Body of pancreas (tissue), 4 donors: ENCODE results near the gene CCM2. TPM values are rescaled to one million over a fixed set of nuclear protein-coding genes. Genes with fewer than 3 reads are reported as not detected.

ENCODE experiments used
- ATAC-seq: fragments of 150-250 bp; one replicate; pipeline ENCODE4 v1.9.1; 2016
- DNase-seq, 4 donors: peaks; one replicate each; pipeline ENCODE4 v3.0.0-alpha.2; 2019
- H3K27ac ChIP-seq, 4 donors: fragments of 200-600 bp; sonication (generic); 1 replicate in 3 of 4; 2 replicates in 1 of 4; pipeline versions ENCODE4 v1.5.1 to v1.6.1; 2016 to 2019; ENCODE audit warnings: mild to moderate bottlenecking in 1 of 4, mixed read lengths in 1 of 4, moderate library complexity in 1 of 4
- H3K27me3 ChIP-seq, 2 donors: fragments of 200-600 bp; sonication (generic); one replicate each; pipeline ENCODE4 v1.6.0; 2016; ENCODE audit warnings: mild to moderate bottlenecking in 1 of 2
- H3K36me3 ChIP-seq, 2 donors: fragments of 200-600 bp; sonication (generic); replicated peaks in 1 of 2; 2 replicates each; pipeline ENCODE4 v1.5.1; 2016; ENCODE audit warnings: low read depth in 2 of 2; ENCODE audit not compliant: insufficient read depth in 1 of 2
- H3K4me1 ChIP-seq: fragments of 200-600 bp; sonication (generic); one replicate; pipeline ENCODE4 v1.6.0; 2016
- H3K4me3 ChIP-seq, 2 donors: fragments of 200-600 bp; sonication (generic); 1 replicate in 1 of 2; 2 replicates in 1 of 2; pipeline ENCODE4 v1.5.1; 2016 to 2019
- H3K9me3 ChIP-seq, 3 donors: fragments of 200-600 bp; sonication (generic); 1 replicate in 2 of 3; 2 replicates in 1 of 3; pipeline ENCODE4 v1.5.1; 2016
- POLR2A ChIP-seq, 3 donors: fragments of 450-650 bp; IDR thresholded peaks; one replicate each; pipeline ENCODE4 v1.6.1; 2016; ENCODE audit warnings: antibody characterized with exemption in 3 of 3, mild to moderate bottlenecking in 2 of 3
- WGBS, 2 donors: methylation state at CpG; one replicate each; pipeline ENCODE4 v1.1.5; 2017; 5-methylcytosine and 5-hydroxymethylcytosine counted together
- intact Hi-C: fragments of 100-400 bp; cut with DNase I; formaldehyde crosslinking; loops from one replicate; pipeline ENCODE4 v1.15.1; 2023
- total RNA-seq, 2 donors: library from RNA; depleted of rRNA; stranded (reverse); fragments of >200 nt; gene quantifications; one replicate each; pipeline ENCODE4 v1.1.0, GENCODE V29; 2016
- TF ChIP-seq, protein P1 (sequence below), 7 experiments: fragments of 450-650 bp in 4 of 7; fragments of 200-600 bp in 3 of 7; sonication (generic) in 3 of 7; IDR thresholded peaks; one replicate each; pipeline ENCODE4 v1.5.1; 2016 to 2019; ENCODE audit warnings: antibody characterized with exemption in 7 of 7

Gene CCM2
- total RNA-seq, 2 donors from 2014 or later, result 19.4 to 22.3 TPM

DNA sequence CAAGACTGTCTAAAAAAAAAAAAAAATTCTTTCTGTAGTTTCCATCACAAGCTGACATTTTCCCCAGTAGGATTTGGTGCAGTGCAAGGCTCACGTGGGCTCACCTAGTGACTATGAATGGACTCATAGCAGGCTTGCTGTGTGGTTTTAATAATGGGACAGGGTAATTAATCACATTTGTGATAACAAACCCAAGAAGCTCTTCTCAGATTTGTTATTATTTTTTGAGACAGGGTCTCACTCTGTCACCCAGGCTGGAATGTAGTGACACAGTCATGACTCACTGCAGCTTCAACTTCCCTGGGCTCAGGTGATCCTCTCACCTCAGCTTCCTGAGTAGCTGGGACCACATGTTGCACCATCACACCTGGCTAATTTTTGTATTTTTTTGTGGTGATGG, 48.7 kb downstream of the CCM2 start:
- Histone ChIP-seq H3K27me3 (no peaks in the 10 kb centered on the region), H3K9me3 (no peaks in the 10 kb centered on the region), H3K4me1 (no peaks in the 10 kb centered on the region), H3K4me3 (no peak overlapping the region), H3K36me3 (no peaks in the 10 kb centered on the region), H3K27ac (no peak overlapping the region)
- no peak for TF ChIP-seq POLR2A (IDR thresholded peaks at IDR 0.05)
- TF ChIP-seq, protein P1, sequence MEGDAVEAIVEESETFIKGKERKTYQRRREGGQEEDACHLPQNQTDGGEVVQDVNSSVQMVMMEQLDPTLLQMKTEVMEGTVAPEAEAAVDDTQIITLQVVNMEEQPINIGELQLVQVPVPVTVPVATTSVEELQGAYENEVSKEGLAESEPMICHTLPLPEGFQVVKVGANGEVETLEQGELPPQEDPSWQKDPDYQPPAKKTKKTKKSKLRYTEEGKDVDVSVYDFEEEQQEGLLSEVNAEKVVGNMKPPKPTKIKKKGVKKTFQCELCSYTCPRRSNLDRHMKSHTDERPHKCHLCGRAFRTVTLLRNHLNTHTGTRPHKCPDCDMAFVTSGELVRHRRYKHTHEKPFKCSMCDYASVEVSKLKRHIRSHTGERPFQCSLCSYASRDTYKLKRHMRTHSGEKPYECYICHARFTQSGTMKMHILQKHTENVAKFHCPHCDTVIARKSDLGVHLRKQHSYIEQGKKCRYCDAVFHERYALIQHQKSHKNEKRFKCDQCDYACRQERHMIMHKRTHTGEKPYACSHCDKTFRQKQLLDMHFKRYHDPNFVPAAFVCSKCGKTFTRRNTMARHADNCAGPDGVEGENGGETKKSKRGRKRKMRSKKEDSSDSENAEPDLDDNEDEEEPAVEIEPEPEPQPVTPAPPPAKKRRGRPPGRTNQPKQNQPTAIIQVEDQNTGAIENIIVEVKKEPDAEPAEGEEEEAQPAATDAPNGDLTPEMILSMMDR (IDR thresholded peaks at IDR 0.05), result no peak
- WGBS, 2 donors, result 91 to 94% methylated on average over 1 of the region's 1 CpG
- intact Hi-C loops, result no loop called here
- no peak for ATAC-seq
- DNase-seq, result no peak

DNA sequence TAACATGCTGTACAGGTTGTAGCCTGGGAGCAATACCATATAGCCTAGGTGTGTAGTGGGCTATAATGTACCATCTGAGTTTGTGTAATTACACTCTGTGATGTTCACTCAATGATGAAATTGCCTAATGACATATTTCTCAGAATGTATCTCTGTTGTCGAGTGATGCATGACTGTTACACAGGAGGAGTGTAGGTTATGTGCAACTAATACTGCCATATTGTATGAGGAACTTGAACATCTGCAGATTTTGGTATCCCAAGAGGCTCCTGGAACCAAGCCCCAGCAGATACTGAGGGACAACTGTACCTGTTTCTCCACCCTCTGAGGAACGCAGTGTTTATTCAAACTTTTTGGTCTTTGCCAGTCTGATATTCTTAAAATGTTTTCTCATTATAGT, 50.2 kb downstream of the CCM2 start:
- TF ChIP-seq POLR2A (IDR thresholded peaks at IDR 0.05), result no peak
- TF ChIP-seq, protein P1 (IDR thresholded peaks at IDR 0.05), result no peak
- no peaks in the 10 kb centered on the region for H3K27me3 ChIP-seq
- H3K36me3 ChIP-seq, result no peaks in the 10 kb centered on the region
- no peaks in the 10 kb centered on the region for H3K4me1 ChIP-seq
- ATAC-seq (no peak), DNase-seq (no peak)
- 83 to 94% methylated on average over 2 of the region's 2 CpGs for WGBS, 2 donors
- H3K9me3 ChIP-seq, result no peaks in the 10 kb centered on the region
- no peak overlapping the region for H3K27ac ChIP-seq
- intact Hi-C loops, result no loop called here
- no peak overlapping the region for H3K4me3 ChIP-seq

DNA sequence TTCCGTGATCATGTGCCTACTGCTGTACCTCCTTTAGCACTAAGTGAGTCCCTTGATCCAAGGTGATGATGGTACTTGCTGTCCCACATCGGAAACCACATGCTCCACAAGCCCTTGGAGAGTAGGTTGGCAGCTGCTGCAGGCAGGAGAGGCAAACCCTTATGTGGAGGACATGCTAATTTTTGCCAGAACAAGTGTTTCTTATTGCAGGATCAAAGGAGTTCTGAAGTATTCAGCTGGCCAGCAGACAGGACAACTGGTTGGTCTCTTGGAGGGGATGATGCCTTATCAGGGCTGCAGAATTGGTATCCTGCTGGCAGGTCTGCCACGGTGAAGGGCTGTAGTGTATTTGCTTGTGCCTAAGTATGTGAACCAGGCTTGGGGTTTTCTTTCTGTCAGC, 52.0 kb downstream of the CCM2 start:
- no peaks in the 10 kb centered on the region for H3K27me3 ChIP-seq
- no peaks in the 10 kb centered on the region for H3K4me1 ChIP-seq
- 79 to 88% methylated on average over 3 of the region's 3 CpGs for WGBS, 2 donors
- DNase-seq, result no peak
- no peak overlapping the region for H3K27ac ChIP-seq
- ATAC-seq, result no peak
- no peak for TF ChIP-seq POLR2A (IDR thresholded peaks at IDR 0.05)
- TF ChIP-seq, protein P1 (IDR thresholded peaks at IDR 0.05), result no peak
- no peaks in the 10 kb centered on the region for H3K9me3 ChIP-seq
- H3K36me3 ChIP-seq, result no peaks in the 10 kb centered on the region
- no peak overlapping the region for H3K4me3 ChIP-seq
- intact Hi-C loops, result no loop called here

DNA sequence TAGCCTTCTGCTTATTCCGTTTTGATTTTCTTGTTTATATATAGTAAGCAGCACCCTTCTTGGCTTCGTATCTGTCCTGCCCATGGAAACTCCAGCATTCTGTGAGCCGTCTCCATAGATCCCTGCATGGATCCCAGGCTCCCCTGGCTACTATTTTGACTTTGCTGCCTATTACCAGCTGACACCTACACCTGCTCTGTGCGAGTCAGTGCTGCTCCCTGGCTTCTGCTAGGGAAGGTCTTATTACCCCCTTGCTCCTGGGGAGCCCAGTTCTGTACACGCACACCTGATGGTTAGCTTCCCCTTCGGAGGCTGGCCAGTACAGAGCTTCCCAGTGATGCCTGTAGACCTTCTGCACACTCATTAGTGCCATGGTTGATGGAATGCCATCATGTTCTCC, 53.4 kb downstream of the CCM2 start:
- 74 to 75% methylated on average over 6 of the region's 6 CpGs for WGBS, 2 donors
- Histone ChIP-seq H3K9me3 (no peaks in the 10 kb centered on the region), H3K4me1 (no peaks in the 10 kb centered on the region), H3K27me3 (no peaks in the 10 kb centered on the region), H3K4me3 (no peak overlapping the region), H3K36me3 (no peaks in the 10 kb centered on the region), H3K27ac (no peak overlapping the region)
- intact Hi-C loops, result no loop called here
- ATAC-seq, result no peak
- TF ChIP-seq, protein P1 (IDR thresholded peaks at IDR 0.05), result no peak
- TF ChIP-seq POLR2A (IDR thresholded peaks at IDR 0.05), result no peak
- no peak for DNase-seq

DNA sequence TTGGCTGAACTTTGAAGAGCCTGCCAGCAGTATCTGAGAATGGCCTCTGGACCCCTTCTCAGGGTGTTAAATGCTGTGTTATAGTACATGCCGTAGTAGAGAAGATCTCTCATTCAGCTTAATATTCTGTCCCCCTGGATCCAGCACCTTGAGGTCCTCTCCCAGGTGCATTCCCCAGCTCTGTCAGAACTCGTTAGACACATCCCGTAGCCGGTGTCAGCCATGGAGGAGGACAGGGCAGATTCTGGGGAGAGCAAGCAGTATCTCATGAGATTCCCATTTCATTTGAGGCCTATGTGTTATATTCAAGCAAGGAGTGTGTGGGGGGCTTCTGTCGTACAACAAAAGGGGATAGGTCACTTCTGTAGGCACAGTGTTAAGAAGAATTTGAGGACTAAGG, 53.9 kb downstream of the CCM2 start:
- 94 to 100% methylated on average over 5 of the region's 5 CpGs for WGBS, 2 donors
- intact Hi-C loops, result no loop called here
- Histone ChIP-seq H3K27me3 (no peaks in the 10 kb centered on the region), H3K27ac (no peak overlapping the region), H3K9me3 (no peaks in the 10 kb centered on the region), H3K4me3 (no peak overlapping the region), H3K4me1 (no peaks in the 10 kb centered on the region), H3K36me3 (no peaks in the 10 kb centered on the region)
- ATAC-seq, result no peak
- DNase-seq, result no peak
- TF ChIP-seq, protein P1 (IDR thresholded peaks at IDR 0.05), result no peak
- TF ChIP-seq POLR2A (IDR thresholded peaks at IDR 0.05), result no peak
